Jurkat, Clone E6-1 (cell line): Measurements from ENCODE around the gene SH3RF3.
"Not testable (repeated sequence)": the region's sequence is repeated elsewhere in the genome, so short reads cannot be mapped to it uniquely, and the experiment has no call there.

ENCODE experiments used
- DNase-seq: peaks from one replicate; pipeline ENCODE4 v3.0.0-alpha.2; 2011; ENCODE audit warnings: low read depth, low spot score
- H3K4me3 ChIP-seq: 2 replicates; pipeline ENCODE4 v1.5.1; 2011; ENCODE audit warnings: mild to moderate bottlenecking, low read length, control low read depth, moderate library complexity

SH3RF3 gene

DNA sequence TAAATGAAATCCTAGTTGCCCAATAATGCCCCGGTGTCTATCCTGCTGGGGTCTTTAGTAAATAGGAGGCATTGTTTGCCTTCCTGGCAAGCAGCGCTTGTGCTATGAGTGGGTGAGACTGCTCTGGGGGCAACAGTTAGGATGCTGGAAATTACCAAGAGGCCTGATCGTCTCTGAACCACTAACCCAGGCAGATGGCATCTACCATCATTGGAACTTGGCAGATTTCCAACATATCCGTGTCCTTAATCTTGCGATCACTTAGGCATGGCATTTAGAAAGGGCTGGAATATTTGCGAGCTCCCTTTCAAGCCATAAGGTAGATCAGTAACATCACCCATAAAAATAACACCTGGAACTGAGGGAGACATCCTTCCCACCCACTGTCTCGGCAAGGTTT, 18.8 kb upstream of the SH3RF3 start:
- DNase-seq = no peak

DNA sequence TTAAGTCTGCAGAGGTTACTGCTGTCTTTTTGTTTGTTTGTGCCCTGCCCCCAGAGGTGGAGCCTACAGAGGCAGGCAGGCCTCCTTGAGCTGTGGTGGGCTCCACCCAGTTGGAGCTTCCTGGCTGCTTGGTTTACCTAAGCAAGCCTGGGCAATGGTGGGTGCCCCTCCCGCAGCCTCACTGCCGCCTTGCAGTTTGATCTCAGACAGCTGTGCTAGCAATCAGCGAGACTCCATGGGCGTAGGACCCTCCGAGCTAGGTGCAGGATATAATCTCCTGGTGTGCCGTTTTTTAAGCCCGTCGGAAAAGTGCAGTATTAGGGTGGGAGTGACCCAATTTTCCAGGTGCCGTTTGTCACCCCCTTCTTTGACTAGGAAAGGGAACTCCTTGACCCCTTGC, 11.8 kb upstream of the SH3RF3 start:
- DNase-seq, H3K4me3 ChIP-seq: not testable (repeated sequence)

More for the DNA sequence above, 18.8 kb upstream of the SH3RF3 start:
- no peak overlapping the region for H3K4me3 ChIP-seq

DNA sequence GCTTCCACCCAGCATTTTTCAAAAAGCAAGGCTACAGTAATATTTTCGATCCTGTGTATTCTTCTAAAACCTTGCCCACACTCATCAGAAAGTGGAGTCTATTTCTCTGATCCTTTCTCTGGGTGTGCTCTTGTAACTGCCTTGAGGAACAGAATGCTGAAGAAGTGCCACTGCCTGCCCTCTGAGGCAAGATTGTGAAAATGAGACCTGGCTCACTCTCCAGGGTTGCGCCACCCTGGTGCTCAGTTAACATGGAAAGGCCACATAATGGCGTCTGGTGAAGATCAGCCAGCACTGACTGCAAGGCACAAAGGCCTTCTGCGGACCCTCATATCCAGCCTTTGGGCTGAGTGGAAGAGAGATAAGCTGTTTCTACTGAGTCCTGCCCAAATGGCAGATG, 11.2 kb upstream of the SH3RF3 start:
- no peak overlapping the region for H3K4me3 ChIP-seq
- DNase-seq = no peak

DNA sequence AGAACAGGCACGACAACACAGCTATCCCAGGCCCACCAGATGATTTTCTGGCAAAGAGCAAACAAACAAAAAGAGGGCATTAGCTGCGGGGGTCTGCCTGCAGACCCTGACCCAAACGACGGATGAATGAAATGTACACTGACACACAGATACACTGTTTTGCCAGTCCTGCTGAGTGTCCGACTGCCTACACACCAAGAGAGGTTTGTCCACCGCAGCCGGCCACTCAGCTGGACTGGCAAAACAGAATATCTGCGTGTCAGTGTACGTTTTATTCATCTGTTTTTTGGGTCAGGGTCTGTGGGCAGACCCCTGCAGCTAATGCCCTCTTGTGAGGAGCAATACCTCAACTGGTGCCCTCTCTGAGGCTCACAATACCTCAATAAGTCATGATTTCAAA, 10.7 kb upstream of the SH3RF3 start:
- no peak overlapping the region for H3K4me3 ChIP-seq
- DNase-seq = no peak

DNA sequence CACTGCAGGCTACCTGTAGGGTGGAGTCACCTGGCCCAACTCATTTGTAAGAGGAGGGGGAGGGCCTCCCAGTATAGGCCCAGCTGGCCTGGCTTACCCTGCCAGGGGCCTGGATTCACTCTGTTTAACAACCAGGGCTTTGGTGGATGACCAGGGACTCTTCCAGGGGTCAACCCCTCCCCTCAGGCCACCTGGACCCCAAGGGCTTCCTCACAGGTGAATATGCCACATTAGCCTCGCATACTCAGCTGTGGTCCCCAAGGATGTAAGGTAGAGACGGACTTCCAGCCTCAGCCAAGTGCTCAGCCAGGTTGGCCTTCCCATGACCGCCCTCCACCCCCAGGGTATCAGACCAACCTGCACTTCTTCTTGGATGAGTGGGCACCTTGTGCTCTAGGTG, 8.8 kb upstream of the SH3RF3 start:
- no peak for DNase-seq
- no peak overlapping the region for H3K4me3 ChIP-seq

DNA sequence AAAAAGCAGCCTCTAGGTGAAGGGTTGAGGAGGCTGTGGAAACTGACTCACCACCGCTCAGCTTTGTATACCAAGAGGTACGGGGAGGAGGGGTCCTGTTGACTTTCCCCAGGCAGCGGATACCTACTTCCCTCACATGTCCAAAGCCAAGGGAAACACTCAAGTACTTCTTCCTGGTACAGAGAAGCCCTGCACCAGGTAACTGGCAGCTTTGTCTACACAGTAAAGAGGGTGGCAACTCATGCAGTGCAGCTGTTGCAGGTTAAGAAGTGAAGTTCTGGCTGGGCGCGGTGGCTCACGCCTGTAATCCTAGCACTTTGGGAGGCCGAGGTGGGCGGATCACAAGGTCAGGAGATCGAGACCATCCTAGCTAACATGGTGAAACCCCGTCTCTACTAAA, 8.3 kb upstream of the SH3RF3 start:
- DNase-seq, H3K4me3 ChIP-seq: not testable (repeated sequence)

DNA sequence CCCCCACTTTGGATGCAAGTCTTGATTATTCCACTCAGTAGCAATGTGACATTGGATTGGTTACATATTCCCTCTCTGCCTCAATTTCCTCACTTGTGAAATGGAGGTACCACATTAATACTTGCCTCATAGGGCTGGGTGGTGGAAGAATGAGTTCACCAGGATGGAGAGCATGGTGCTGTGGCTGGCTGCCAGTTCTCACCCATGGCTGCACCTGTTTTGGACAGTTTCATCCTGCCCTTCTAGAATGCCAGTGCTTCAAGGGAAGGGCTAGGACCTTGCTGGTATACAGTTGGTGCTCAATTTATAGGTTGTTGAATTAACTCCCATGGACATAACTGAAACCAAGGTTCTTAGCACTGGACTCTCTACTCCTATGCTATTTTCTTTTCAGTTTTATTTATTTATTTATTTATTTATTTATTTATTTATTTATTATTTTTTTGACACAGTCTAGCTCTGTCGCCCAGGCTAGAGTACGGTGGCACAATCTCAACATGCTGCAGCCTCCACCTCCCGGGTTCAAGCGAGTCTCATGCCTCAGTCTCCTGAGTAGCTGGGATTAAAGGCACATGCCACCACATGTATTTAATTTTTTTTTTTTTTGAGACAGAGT, 5.3 kb upstream of the SH3RF3 start:
- no peak overlapping the region for H3K4me3 ChIP-seq

DNA sequence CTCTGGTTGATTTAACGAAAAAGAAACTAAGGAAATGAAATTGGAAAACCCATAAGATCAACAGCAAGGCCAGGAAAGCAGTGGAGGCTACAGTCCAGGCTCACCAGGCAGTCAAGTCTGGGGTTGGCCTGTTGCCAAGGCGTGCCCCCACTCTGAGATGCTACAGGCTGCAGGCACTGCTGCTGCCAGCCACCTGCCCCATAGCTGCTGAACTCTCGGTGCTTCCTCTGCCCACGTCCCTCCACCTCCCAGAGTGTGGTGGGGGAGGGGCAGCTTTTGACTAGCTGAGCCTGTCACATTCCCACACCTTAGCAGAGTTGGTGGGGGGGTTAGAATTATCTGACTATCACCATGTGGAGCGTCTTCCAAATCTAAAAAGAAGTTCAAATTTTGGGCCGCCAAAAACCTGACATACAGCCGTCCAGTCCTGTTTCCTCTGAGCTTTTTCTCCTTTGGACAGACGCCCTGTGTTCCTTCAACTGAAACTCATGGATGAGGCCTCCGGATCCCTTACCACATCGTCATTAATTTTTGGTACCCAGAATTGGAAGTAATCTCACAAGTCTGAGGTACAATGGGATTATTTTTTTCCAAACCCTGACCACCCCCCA, 3.9 kb upstream of the SH3RF3 start:
- DNase-seq = no peak
- H3K4me3 ChIP-seq = no peak overlapping the region

More for the DNA sequence above, 5.3 kb upstream of the SH3RF3 start:
- DNase-seq = no peak

DNA sequence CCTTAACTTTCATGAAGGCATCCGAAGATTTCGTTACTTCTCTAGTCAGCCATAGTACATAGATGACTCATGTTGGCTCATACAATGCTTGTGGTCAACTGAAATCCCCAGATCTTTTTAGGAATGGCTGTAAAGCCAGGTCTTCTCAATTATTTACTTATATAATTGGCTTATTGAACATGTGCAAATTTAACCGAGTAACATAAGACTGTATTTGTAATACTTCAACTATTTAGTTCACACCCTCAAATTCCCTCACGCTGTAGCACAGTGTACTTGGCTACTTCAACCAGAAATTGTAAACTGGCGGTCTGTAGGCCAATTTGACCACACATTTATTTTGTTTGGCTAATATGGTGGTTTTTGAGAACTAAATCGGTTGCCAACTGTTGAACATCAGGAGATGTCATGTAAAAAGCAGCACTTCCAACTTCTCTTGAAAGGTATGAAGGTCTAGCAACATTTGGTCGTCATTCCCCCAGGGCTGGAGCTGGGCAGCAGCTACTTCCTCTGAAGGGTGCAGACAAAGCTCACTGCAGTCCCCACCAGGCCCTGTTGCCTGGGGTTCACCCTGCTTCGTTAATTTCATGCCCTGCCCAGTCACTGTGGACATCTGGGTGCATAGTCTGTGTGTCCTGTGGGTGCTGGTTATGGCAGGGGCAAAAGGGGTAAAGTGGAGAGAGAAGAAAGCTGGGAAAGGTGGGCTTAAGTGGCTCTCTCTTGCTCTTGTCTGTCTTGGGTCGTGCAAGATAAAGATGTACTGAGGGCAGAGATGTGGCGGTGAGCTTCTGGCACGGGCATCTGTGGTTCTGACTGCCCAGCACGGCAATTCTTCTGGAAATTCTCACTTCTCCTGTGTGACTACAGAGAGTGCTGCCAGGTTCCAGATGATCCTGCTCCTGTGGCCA, 3.2 kb upstream of the SH3RF3 start:
- no peak overlapping the region for H3K4me3 ChIP-seq
- no peak for DNase-seq

DNA sequence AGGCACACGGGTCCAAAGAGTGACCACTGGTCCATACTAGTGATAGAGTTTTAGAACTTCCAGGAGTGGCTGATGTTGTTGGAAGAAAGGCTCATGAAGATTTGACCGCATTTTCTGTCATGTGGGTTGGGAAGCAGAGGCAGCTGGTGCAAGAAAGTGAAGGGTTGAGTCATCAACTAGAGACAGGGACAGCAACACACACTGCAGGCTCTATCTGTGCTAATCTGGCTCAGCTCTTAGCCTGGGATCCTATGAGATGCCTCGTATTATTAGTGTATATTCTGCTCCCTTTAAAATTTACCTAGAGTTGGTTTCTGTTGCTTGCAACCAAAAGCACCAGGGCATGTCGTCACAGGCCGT, 2.5 kb upstream of the SH3RF3 start:
- no peak overlapping the region for H3K4me3 ChIP-seq
- no peak for DNase-seq

DNA sequence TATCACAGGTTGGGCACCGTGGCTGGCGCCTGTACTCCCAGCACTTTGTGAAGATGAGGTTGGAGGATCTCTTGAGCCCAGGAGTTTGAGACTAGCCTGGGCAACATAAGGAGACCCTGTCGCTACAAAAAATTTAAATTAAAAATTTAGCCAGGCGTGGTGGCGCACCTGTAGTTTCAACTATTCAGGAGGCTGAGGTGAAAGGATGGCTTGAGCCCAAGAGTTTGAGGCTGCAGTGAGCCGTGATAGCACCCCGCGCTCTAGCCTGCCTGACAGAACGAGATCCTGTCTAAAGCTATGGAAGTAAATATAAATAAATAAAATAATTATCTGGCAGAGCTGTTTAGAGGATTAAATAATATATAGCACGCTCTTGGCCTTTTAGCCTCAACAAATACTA, 1.4 kb upstream of the SH3RF3 start:
- H3K4me3 ChIP-seq = peak overlapping the region; percentile 62
- DNase-seq = no peak

DNA sequence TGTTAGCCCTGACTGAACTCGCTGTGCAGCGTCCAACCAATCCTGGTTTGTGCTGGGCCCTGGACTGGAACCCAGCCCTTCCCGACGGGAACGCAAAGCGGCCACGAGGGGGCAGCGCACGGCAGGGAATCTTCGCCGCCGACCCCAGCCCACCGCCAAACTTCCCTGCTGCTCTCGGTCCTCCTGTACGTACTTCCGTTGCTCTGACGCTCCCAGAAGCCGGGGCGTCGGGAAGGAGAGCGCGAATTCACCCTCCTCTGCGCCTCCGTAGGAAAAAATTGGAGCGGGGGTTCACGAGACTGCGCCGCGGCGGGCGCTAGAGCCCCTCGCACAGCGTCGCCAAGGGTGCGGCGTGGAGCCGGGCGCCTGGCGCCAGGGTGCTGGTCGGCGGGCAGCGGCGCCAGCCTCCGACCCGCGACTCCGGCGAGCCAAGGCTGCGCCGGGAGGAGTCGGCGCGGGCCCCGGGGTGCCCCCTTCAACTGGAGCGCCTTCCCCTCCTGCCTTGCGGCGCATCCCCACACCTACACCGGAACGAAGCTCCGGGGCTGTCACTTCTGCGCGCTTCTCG, 873 bp upstream of the SH3RF3 start:
- DNase-seq = peak; percentile 65
- peak overlapping the region; percentile 62 for H3K4me3 ChIP-seq

DNA sequence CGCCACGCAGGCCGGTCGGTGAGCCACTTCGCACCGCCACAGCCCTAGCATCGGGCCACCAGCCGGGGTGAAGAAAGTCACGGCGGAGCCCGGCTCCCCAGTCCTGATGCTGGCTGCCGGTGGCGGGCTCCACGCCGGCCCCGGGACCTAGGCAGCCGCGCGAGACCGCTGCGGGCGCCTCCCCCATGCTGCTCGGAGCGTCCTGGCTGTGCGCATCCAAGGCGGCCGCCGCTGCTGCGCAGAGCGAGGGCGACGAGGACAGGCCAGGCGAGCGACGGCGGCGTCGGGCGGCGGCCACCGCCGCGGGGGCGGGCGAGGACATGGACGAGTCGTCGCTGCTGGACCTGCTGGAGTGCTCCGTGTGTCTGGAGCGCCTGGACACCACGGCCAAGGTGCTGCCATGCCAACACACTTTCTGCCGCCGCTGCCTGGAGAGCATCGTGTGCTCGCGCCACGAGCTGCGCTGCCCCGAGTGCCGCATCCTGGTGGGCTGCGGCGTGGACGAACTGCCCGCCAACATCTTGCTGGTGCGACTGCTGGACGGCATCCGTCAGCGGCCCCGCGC, 433 bp downstream of the SH3RF3 start:
- DNase-seq = no peak
- H3K4me3 ChIP-seq = no peak overlapping the region

DNA sequence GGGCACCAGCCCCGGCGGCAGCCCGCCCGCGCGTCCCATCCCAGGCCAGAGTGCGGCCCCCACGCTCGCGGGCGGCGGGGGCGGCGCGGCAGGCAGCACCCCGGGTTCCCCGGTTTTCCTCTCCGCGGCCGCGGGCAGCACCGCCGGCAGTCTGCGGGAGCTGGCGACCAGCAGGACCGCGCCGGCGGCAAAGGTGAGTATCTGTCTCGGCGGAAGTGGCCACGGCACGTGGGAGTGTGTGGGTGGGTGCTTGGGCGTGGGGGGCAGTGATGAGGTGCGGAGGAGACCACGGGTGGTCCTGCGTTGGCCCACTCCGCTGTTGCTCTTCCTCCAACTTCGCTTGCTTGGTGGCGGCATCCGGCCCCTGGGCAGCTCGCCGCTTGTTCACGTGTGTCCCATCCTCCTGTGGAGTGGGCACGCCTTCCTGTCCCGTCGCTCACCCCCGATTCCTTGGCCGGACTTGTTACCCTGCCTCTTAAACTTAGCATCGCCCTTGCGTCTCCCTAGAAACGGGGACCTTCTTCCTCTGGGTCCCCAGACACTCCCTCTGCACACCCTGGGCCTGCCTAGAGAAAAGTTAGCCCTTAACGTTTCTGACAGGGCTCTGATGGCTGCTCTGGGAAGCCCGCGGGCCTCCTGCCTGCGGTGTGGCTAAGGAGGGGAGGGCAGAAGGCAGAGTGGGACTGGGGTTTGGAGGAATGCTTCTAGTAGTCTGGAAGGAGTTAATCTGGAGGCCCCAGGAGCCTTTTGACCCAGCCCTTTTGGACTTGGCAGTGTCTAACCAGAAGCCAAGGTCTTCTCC, 1.1 kb downstream of the SH3RF3 start:
- DNase-seq = no peak
- no peak overlapping the region for H3K4me3 ChIP-seq

DNA sequence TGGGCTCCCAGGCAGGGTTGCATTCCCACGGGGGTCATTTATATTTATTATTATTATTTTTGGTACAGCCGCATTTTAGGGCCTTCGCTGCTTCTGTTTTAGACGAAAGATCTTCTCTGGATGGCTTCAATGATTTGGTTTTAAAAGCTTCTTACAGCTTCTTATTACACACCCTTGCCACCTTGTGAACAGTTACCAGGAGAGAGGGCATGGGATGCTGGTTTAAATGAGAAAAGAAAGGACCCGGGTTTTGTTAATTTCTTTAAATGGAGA, 1.7 kb downstream of the SH3RF3 start:
- no peak overlapping the region for H3K4me3 ChIP-seq

DNA sequence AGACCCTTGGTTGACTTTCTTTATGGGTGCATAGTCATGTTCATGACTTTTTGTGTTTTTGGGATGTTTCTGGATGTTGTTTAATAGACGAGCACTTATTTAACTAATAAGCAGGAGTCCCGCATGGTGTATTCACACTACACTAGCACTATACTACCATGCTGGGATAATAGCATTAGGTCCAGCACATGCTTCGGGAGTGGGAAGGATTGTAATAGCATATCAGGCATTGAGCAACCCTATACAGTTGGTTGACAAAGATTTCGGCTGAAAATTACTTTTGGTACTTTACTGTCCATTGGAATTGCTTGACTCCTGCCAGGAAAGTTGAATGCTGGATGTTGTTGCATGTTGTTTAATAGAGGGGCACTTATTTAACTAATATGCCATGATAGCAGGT, 2.8 kb downstream of the SH3RF3 start:
- H3K4me3 ChIP-seq = no peak overlapping the region

More for the DNA sequence above, 1.7 kb downstream of the SH3RF3 start:
- no peak for DNase-seq

DNA sequence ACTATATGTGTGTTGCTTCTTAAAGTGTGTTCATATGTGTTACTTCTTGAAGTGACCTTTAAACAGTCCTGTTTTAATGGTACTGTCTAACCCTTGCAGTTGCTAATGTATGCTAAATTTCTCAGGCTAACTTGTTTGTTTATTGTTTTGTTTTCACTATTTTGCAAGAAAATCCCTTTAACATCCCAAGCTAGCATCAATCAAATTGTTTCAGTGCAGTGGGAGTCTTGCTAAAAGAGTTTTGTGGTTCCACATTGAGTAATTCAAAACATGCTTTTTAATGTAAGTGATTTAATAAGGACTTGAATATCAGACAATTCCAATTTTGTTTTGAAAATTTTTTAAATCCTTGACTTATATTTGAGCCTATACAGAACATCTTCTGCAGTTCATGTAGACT, 3.6 kb downstream of the SH3RF3 start:
- DNase-seq = no peak
- H3K4me3 ChIP-seq = no peak overlapping the region

More for the DNA sequence above, 2.8 kb downstream of the SH3RF3 start:
- no peak for DNase-seq

DNA sequence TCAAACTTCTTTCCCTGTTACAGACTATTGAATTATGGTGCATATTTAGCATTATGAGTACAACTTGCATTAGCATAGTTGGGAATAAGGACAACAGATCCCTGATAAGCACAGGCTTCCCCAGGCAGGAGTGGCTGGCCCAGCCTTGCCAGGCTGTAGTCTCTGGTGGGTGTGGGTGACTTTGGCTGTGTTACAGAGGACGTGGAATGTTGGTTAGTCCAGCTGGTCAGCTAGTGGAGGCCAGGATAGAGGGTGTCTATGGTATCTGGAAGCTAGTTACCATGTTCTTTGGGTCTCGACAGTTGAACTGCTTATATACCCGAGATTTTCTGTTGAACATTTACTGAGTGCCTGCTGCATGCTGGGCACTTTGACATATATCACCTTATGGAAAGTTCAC, 4.7 kb downstream of the SH3RF3 start:
- no peak overlapping the region for H3K4me3 ChIP-seq
- DNase-seq = no peak

DNA sequence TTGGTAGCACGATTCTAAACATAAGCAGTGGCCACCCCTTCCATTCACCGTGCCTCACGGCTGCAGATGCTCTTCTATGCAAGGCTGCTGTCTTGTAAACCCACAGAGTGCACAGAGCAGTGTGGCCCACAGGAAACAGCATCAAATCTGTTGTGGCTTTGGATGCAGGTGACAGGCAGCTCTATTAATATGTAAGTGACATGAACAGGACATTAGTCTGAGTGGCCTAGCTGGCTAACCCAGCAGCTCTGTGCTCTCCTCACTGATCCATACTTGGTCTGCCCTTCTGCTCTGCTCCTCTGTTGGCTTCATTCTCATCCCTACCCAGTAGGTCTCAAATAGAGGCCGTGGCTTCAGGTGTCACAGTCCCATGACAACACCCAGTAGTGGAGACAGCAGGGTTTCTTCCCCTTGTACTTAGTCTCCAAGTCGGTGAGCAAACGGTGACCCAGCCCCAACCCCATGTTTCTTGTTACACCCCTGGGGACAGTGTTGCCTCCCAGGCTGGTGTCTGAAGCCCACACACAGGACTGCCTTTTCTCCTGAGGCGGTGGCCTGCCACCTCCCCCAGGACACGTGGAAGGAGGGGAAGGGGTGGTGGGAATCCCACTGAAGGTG, 5.8 kb downstream of the SH3RF3 start:
- DNase-seq = peak; percentile 73
- no peak overlapping the region for H3K4me3 ChIP-seq
